Esophagus squamous epithelium (tissue), 4 donors: Measurements from ENCODE around the gene PHACTR3.

Experiments used
- CTCF ChIP-seq, 6 experiments: fragments of 450-650 bp in 4 of 6; fragments of 200-600 bp in 2 of 6; sonication (generic) in 2 of 6; IDR thresholded peaks; one replicate each; pipeline ENCODE4 v1.5.1; 2016 to 2019; ENCODE audit warnings: antibody characterized with exemption in 6 of 6, mild to moderate bottlenecking in 4 of 6, moderate library complexity in 4 of 6
- POLR2A ChIP-seq, 4 donors: fragments of 450-650 bp; IDR thresholded peaks; one replicate each; pipeline ENCODE4 v1.6.1; 2017; ENCODE audit warnings: antibody characterized with exemption in 4 of 4, mild to moderate bottlenecking in 4 of 4, moderate library complexity in 3 of 4

GRCh38 chr20:59749301-59749700, 145.0 kb downstream of the PHACTR3 start:
- TF ChIP-seq CTCF (IDR thresholded peaks at IDR 0.05) (no peak), POLR2A (IDR thresholded peaks at IDR 0.05) (no peak)
